Progenitor cell of endocrine pancreas (in vitro differentiated cells): Measurements from ENCODE around the gene ATXN7L1. TPM values are rescaled to one million over a fixed set of nuclear protein-coding genes. Genes with fewer than 3 reads are reported as not detected.

Experiments
- DNase-seq: peaks from one replicate; pipeline ENCODE4 v3.0.0; 2021; ENCODE audit warnings: low spot score; ENCODE audit not compliant: unreplicated experiment
- H3K27ac Mint-ChIP-seq: 2 replicates; pipeline ENCODE4 v1.8.0; 2021; ENCODE audit warnings: mild to moderate bottlenecking, moderate library complexity, mixed read lengths
- H3K27me3 Mint-ChIP-seq: 2 replicates; pipeline ENCODE4 v1.8.0; 2021; ENCODE audit warnings: mixed read lengths
- H3K36me3 Mint-ChIP-seq: 2 replicates; pipeline ENCODE4 v1.8.0; 2022; ENCODE audit warnings: mixed read lengths; ENCODE audit not compliant: insufficient read depth
- H3K4me1 Mint-ChIP-seq: 2 replicates; pipeline ENCODE4 v1.8.0; 2021; ENCODE audit warnings: low read depth, mixed read lengths
- H3K4me3 Mint-ChIP-seq: 2 replicates; pipeline ENCODE4 v1.8.0; 2021; ENCODE audit warnings: low read depth, mild to moderate bottlenecking, moderate library complexity, mixed read lengths
- H3K9me3 Mint-ChIP-seq: 2 replicates; pipeline ENCODE4 v1.8.0; 2021; ENCODE audit warnings: low read depth, mixed read lengths
- total RNA-seq: library from RNA; stranded (reverse); gene quantifications from 2 replicates; pipeline ENCODE4 v1.2.1, GENCODE V29; 2021
- TF ChIP-seq, protein P1 (sequence below): fragments of 200-600 bp; sonication (generic); IDR thresholded peaks from one replicate; pipeline ENCODE4 v1.5.0; 2021; ENCODE audit warnings: antibody characterized with exemption, mild to moderate bottlenecking; ENCODE audit not compliant: unreplicated experiment

Gene ATXN7L1
- total RNA-seq, 1 donor from 2014 or later: 18.3 TPM

- peaks cover 27% of the 10 kb centered on the region for H3K4me1 Mint-ChIP-seq
- TF ChIP-seq, protein P1, sequence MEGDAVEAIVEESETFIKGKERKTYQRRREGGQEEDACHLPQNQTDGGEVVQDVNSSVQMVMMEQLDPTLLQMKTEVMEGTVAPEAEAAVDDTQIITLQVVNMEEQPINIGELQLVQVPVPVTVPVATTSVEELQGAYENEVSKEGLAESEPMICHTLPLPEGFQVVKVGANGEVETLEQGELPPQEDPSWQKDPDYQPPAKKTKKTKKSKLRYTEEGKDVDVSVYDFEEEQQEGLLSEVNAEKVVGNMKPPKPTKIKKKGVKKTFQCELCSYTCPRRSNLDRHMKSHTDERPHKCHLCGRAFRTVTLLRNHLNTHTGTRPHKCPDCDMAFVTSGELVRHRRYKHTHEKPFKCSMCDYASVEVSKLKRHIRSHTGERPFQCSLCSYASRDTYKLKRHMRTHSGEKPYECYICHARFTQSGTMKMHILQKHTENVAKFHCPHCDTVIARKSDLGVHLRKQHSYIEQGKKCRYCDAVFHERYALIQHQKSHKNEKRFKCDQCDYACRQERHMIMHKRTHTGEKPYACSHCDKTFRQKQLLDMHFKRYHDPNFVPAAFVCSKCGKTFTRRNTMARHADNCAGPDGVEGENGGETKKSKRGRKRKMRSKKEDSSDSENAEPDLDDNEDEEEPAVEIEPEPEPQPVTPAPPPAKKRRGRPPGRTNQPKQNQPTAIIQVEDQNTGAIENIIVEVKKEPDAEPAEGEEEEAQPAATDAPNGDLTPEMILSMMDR: no peak
- H3K36me3 Mint-ChIP-seq: peaks cover 9% of the 10 kb centered on the region
- no peak for DNase-seq
- H3K4me3 Mint-ChIP-seq: no peak overlapping the region
- H3K27ac Mint-ChIP-seq: no peak overlapping the region
- H3K9me3 Mint-ChIP-seq: no peaks in the 10 kb centered on the region
- H3K27me3 Mint-ChIP-seq: no peaks in the 10 kb centered on the region
Observed at GRCh38 chr7:105636982-105637381, 239.4 kb downstream of the ATXN7L1 start.

- Mint-ChIP-seq H3K36me3 (peaks cover 10% of the 10 kb centered on the region), H3K4me1 (peaks cover 21% of the 10 kb centered on the region), H3K4me3 (no peak overlapping the region)
Observed at GRCh38 chr7:105635197-105635596, 241.2 kb downstream of the ATXN7L1 start.

DNA sequence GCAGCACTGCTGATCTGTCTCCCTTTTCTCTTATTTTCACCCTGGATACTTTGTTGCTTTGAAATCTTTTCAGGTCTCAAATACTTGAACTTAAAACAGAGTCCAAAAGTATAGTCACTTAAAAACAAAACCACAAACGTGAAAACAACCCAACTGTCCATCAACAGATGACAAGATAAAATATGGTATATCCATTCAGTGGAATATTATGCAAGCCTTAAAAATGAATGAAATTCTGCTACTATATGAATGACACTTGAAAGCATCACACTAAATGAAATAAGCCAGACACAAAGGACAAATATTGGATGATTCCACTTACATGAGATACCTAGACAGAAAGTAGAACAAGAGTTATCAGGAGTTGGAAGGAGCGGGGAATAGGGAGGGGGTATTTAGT lies 250.4 kb downstream of the ATXN7L1 start:
- no peak for DNase-seq
- H3K36me3 Mint-ChIP-seq: peaks cover 17% of the 10 kb centered on the region

More at GRCh38 chr7:105635197-105635596, 241.2 kb downstream of the ATXN7L1 start:
- no peak for DNase-seq
- H3K27ac Mint-ChIP-seq: no peak overlapping the region
- H3K9me3 Mint-ChIP-seq: no peaks in the 10 kb centered on the region
- TF ChIP-seq, protein P1: no peak
- no peaks in the 10 kb centered on the region for H3K27me3 Mint-ChIP-seq

DNA sequence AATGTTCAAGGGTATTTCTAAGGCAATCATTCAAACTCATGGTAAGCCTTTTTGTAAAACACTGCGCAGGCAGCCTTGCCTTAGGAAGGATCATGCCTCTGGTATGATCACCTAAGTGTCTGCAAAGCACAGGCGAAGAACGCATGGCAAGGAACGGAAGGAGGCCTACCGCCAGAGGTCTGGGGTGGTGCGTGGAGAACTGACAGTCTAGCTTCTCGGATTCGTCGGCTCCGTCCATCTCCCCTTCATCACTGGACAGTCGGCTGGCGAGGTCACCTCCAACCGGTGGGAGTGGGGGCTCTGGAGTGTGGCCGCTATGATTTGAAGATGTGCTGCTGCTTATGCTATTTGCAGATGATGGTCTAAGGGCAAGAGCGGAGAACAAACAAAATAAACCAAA lies 252.5 kb downstream of the ATXN7L1 start:
- Mint-ChIP-seq H3K27ac (no peak overlapping the region), H3K36me3 (peaks cover 18% of the 10 kb centered on the region), H3K4me3 (no peak overlapping the region), H3K4me1 (no peaks in the 10 kb centered on the region), H3K9me3 (peaks cover 8% of the 10 kb centered on the region), H3K27me3 (no peaks in the 10 kb centered on the region)
- DNase-seq: no peak
- TF ChIP-seq, protein P1: no peak

More for the DNA sequence above, 250.4 kb downstream of the ATXN7L1 start:
- Mint-ChIP-seq H3K4me1 (no peaks in the 10 kb centered on the region), H3K4me3 (no peak overlapping the region), H3K27me3 (no peaks in the 10 kb centered on the region), H3K27ac (no peak overlapping the region), H3K9me3 (peaks cover 8% of the 10 kb centered on the region)
- TF ChIP-seq, protein P1: no peak

DNA sequence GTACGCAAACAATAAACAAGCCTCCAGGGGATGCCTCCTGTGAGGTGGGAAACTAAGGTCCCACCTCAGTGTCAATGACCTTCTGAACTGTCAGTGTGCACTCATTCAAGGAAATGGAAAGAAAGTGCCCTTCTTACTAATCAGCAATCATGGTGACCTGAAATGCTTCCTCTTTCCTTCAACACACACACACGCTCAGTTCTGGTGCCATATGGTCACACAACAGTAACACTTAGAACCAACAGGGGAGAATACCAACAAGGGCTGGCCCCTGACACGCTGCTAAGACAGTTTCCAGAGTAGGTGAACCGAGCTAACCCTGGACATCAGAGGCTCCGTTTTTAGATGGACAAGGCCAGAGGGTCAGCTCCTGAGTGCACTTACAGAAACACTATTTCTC lies 253.0 kb downstream of the ATXN7L1 start:
- Mint-ChIP-seq H3K27ac (no peak overlapping the region), H3K4me3 (no peak overlapping the region), H3K4me1 (no peaks in the 10 kb centered on the region), H3K9me3 (peaks cover 8% of the 10 kb centered on the region), H3K36me3 (peaks cover 20% of the 10 kb centered on the region), H3K27me3 (no peaks in the 10 kb centered on the region)
- TF ChIP-seq, protein P1: no peak
- DNase-seq: no peak
